HUES48 (cell line): ENCODE measurements around the gene NDUFA11.
"Not testable (repeated sequence)": the region's sequence is repeated elsewhere in the genome, so short reads cannot be mapped to it uniquely, and the experiment has no call there.

ENCODE experiments used
- H3K27ac ChIP-seq: one replicate; pipeline ENCODE4 v1.7.0; 2013; ENCODE audit warnings: low read depth, low read length, inconsistent platforms
- H3K27me3 ChIP-seq: 2 replicates; pipeline ENCODE4 v1.6.1; 2013; ENCODE audit warnings: mild to moderate bottlenecking, low read length; ENCODE audit not compliant: control insufficient read depth, insufficient read depth
- H3K36me3 ChIP-seq: 2 replicates; pipeline ENCODE4 v1.6.1; 2013; ENCODE audit warnings: low read length; ENCODE audit not compliant: control insufficient read depth, insufficient read depth
- H3K4me1 ChIP-seq: 2 replicates; pipeline ENCODE4 v1.6.1; 2013; ENCODE audit warnings: mild to moderate bottlenecking, low read length; ENCODE audit not compliant: control insufficient read depth, insufficient read depth
- H3K4me3 ChIP-seq: 2 replicates; pipeline ENCODE4 v1.5.1; 2013; ENCODE audit warnings: mild to moderate bottlenecking, low read depth, low read length
- H3K9ac ChIP-seq: 2 replicates; pipeline ENCODE4 v1.6.1; 2013; ENCODE audit warnings: mild to moderate bottlenecking, low read depth, low read length, moderate library complexity
- H3K9me3 ChIP-seq: 2 replicates; pipeline ENCODE4 v1.6.1; 2013; ENCODE audit warnings: low read length; ENCODE audit not compliant: control insufficient read depth, insufficient read depth

NDUFA11 gene

DNA sequence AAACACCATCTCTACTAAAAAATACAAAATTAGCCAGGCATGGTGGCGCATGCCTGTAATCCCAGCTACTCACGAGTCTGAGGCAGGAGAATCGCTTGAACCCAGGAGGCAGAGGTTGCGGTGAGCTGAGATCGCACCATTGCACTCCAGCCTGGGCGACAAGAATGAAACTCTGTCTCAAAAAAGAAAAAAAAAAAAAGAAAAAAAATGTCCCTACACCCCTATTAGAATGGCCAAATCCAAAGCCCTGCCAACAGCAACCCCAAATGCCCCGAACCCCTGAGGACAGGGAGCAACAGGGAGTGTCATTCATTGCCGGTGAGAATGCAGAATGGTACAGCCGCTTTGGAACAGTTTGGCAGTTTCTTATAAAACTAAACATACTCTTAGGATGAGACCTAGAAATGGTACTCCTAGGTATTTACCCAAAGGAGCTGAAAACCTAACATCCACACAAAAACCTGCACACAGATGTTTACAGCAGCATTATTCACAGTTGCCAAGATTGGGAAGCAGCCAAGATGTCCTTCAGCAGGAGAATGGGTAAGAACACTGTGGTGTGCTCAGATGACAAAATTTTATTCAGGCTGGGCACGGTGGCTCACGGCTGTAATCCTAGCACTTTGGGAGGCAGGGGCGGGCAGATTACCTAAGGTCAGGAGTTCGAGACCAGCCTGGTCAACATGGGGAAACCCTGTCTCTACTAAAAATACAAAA lies 20.3 kb downstream of the NDUFA11 start:
- not testable (repeated sequence) for H3K27me3 ChIP-seq, H3K4me1 ChIP-seq, H3K9ac ChIP-seq, H3K27ac ChIP-seq, H3K9me3 ChIP-seq, H3K36me3 ChIP-seq, H3K4me3 ChIP-seq

DNA sequence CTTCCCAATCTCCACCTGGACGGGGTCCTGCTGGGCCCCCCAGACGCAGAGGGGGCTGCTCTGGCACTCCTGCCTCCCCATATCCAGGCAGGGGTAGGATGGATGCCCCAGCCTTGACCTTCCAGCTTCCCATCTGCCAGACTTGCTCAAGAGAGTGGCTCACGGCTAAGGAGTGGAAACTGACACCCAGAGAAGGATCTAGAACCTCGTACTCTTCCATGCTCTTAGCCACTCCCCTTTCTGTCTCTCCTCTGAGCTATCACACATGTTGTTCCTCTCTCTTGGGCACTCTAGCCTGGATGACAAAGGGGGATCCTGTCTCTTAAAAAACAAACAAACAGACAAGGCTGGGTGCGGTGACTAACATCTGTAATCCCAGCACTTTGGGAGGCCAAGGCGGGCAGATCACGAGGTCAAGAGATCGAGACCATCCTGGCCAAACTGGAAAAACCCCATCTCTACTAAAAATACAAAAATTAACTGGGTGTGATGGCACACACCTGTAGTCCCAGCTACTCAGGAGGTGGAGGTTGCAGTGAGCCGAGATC lies 21.1 kb downstream of the NDUFA11 start:
- Histone ChIP-seq H3K27ac (no peak overlapping the region), H3K9me3 (no peaks in the 10 kb centered on the region), H3K4me1 (peaks cover 6% of the 10 kb centered on the region; the same call in 1 of the 2 replicates)

DNA sequence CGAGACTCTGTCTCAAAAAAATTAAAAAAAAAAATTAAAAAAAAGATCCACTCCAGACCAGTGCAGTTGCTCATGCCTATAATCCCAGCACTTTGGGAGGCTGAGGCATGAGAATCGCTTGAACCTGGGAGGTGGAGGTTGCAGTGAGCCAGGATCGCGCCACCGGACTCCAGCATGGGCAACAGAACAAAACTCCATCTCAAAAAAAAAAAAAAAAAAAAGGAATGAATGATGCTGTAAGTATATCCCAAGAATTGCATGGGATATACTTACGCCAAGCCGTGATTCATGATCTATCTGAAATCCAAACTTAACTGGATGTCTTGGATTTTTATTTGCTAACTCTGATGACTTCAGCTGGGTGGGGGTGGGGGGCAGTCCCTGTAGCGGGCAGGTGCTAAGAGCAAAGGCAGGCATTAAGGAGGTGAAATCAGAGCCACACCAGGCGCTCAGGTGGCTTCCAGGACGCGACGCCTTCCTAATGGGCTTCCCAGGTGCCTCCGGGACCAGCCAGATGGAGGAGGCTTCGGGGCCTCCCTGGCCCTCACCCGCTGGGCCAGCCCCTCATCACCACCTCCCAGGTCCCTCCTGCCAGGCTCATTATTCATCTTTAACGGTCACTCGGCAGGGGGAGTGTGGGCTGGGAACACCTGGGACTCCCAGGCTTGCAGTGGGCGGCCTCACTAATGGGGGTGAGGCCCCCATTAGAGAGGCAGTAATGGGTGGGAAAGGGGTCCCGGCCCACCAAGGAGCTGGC lies 21.9 kb downstream of the NDUFA11 start:
- H3K4me1 ChIP-seq = peaks cover 6% of the 10 kb centered on the region; the same call in 1 of the 2 replicates
- no peaks in the 10 kb centered on the region for H3K9me3 ChIP-seq
- H3K36me3 ChIP-seq = no peaks in the 10 kb centered on the region
- H3K4me3 ChIP-seq = no peak overlapping the region
- no peak overlapping the region for H3K27ac ChIP-seq
- no peak overlapping the region for H3K9ac ChIP-seq
- H3K27me3 ChIP-seq = no peaks in the 10 kb centered on the region

More for the DNA sequence above, 21.1 kb downstream of the NDUFA11 start:
- Histone ChIP-seq H3K9ac (no peak overlapping the region), H3K36me3 (no peaks in the 10 kb centered on the region), H3K4me3 (no peak overlapping the region), H3K27me3 (no peaks in the 10 kb centered on the region)

DNA sequence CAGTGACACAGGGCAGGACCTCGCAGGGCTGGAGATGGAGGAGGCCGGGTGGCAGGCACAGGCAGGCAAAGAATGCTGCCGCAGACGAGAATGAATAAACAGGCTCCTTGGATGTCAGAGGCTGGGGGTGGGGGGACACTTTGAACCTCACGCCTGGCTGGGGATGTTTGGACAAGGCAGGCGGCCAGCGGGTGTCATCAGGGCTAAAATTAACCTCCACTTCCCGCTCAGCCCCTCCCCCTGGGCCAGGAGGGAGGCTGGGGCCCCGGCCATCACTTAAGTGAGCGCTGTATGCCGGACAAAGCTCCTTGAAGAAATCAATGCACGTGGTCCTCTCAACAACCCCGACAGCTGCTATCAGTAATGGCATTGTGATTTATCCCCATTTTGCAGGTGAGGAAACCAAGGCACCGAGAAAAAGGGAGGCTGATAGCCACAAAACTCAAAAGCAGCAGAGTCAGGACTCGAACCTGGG lies 22.9 kb downstream of the NDUFA11 start:
- no peak overlapping the region for H3K4me3 ChIP-seq
- no peaks in the 10 kb centered on the region for H3K9me3 ChIP-seq
- no peaks in the 10 kb centered on the region for H3K36me3 ChIP-seq
- no peak overlapping the region for H3K9ac ChIP-seq
- H3K27ac ChIP-seq = peak overlapping the region; percentile 20
- no peaks in the 10 kb centered on the region for H3K27me3 ChIP-seq
- peaks cover 6% of the 10 kb centered on the region; the same call in 1 of the 2 replicates for H3K4me1 ChIP-seq

DNA sequence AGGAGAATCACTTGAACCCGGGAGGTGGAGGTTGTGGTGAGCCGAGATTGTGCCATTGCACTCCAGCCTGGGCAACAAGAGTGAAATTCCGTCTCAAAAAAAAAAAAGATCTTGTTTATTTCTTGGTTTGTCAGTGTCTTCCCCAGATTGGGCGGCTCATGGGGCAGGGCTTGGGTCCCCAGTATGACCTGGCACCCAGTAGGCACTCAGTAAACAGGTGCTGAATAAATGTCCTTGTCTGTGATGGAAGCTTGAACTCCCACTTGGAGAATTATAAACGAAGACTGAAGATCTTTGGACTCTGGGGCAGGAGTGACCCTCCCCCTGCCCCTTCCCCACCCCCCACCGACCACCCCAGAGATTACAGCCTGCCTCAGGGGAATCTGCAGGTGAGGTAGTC lies 23.4 kb downstream of the NDUFA11 start:
- Histone ChIP-seq H3K27me3 (no peaks in the 10 kb centered on the region), H3K4me1 (peaks cover 6% of the 10 kb centered on the region; the same call in 1 of the 2 replicates), H3K9me3 (no peaks in the 10 kb centered on the region), H3K4me3 (no peak overlapping the region), H3K36me3 (no peaks in the 10 kb centered on the region), H3K9ac (no peak overlapping the region), H3K27ac (peak overlapping the region; percentile 20)

DNA sequence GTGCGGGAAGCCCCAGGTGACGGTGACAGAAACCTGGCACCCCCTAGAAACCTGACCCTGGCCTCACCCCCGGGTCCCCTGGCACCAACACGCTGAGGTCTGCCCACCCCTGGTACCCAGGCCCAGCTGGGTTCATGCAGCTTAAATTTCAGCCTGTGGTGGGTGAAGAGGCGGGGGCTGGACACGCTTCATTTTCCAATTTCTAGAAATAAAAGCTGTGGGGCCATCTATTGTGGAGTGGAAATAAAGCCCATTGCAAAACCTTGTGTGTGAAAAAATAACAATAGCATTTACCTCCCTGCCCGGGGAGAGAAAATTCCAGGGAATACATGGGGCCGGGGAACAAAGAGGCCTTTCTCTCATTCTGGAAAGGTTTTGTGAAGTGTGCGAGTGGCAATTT lies 25.7 kb downstream of the NDUFA11 start:
- no peaks in the 10 kb centered on the region for H3K9me3 ChIP-seq
- no peak overlapping the region for H3K4me3 ChIP-seq
- no peak overlapping the region for H3K27ac ChIP-seq
- peaks cover 6% of the 10 kb centered on the region; the same call in 1 of the 2 replicates for H3K4me1 ChIP-seq
- H3K27me3 ChIP-seq = no peaks in the 10 kb centered on the region
- H3K9ac ChIP-seq = no peak overlapping the region
- no peaks in the 10 kb centered on the region for H3K36me3 ChIP-seq

DNA sequence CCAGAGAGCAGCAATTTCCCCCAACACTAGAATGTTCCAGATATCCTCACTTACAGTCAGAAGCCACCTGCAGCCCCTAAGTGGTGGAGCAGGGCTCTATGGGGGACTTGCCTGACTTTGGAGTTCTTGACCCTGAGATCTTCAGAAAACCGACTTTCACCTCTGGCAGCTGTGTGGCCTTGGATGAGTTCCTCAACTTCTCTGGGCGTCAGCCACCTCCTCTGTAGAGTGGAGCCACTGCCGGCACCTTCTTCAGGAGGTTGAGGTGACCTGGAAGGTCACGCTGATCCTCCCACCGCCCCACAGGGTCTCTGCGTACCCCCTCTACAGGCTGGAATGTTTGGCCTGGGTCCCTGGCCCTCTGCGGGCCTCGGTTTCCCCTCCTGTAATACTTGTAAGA lies 26.2 kb downstream of the NDUFA11 start:
- no peaks in the 10 kb centered on the region for H3K36me3 ChIP-seq
- H3K27ac ChIP-seq = no peak overlapping the region
- no peaks in the 10 kb centered on the region for H3K27me3 ChIP-seq
- H3K9me3 ChIP-seq = no peaks in the 10 kb centered on the region
- H3K4me3 ChIP-seq = no peak overlapping the region
- H3K9ac ChIP-seq = no peak overlapping the region
- peaks cover 6% of the 10 kb centered on the region; the same call in 1 of the 2 replicates for H3K4me1 ChIP-seq

DNA sequence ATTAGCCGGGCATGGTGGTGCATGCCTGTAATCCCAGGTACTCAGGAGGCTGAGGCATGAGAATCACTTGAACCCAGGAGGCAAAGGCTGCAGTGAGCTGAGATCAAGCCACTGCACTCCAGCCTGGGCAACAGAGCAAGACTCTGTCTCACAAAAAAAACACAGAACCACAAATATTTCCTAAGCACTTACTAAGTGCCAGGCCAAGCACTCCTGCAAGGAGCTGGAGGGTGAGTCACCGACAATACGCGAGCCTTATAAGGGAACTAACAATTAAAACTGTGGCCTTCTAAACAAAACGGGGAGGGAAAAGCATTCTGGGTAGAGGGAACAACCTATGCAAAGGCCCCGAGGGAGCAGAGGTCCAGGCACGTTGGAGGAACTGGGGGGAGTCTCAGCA lies 29.1 kb downstream of the NDUFA11 start:
- not testable (repeated sequence) for H3K27ac ChIP-seq, H3K27me3 ChIP-seq, H3K9me3 ChIP-seq, H3K36me3 ChIP-seq, H3K9ac ChIP-seq, H3K4me1 ChIP-seq, H3K4me3 ChIP-seq

DNA sequence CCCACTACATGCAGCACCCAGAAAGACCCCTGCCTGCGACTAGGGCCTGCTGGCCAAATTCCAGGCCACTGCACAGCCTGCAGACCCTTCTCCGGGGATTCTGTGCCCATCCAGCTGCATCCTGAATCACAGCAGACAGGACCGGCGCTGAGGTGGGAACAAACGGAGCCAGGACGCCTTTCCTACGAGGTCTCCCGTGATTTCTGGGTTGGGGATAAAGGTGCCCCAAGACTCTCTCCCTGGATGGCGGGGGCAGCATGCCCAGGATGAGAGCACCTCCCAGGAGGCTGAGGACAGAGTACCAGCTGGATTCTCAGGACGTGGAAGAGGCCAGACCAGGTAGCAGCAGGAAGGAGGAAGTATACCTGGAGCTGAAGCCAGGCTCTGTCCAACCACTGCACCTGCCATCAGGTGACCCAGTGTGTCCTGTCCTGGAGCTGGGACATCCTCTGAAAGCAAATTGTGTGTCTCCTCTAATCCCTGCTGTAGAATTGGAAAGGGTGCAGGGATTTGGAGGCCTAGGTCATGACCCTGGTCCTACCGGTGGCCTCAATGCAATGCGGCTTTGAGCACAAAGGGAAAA lies 29.9 kb downstream of the NDUFA11 start:
- no peaks in the 10 kb centered on the region for H3K9me3 ChIP-seq
- no peaks in the 10 kb centered on the region for H3K36me3 ChIP-seq
- H3K9ac ChIP-seq = no peak overlapping the region
- H3K27ac ChIP-seq = no peak overlapping the region
- H3K4me3 ChIP-seq = no peak overlapping the region
- no peaks in the 10 kb centered on the region for H3K4me1 ChIP-seq
- no peaks in the 10 kb centered on the region for H3K27me3 ChIP-seq

DNA sequence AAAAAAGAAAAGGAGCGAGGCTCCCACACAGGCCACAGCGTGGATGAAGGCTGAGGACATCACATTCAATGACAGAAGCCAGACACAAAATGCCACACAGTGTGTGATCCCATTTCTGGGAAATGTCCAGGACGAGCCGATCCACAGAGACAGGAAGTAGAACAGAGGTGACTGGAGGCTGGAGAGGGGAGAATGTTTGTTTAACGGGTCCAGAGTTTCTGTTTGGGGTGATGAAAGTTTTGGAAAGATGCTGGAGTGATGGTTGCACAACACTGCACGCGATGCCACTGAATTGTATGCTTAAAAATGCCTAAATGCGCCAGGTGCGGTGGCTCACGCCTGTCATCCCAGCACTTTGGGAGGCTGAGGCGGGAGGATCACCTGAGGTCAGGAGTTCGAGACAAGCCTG lies 32.6 kb downstream of the NDUFA11 start:
- H3K9ac ChIP-seq = no peak overlapping the region
- H3K4me1 ChIP-seq = no peaks in the 10 kb centered on the region
- no peaks in the 10 kb centered on the region for H3K27me3 ChIP-seq
- no peak overlapping the region for H3K4me3 ChIP-seq
- no peaks in the 10 kb centered on the region for H3K9me3 ChIP-seq
- H3K36me3 ChIP-seq = no peaks in the 10 kb centered on the region
- H3K27ac ChIP-seq = no peak overlapping the region
